ENCODE results near the gene ATXN7L1. TPM values are rescaled to one million over a fixed set of nuclear protein-coding genes. Genes with fewer than 3 reads are reported as not detected.

ATXN7L1 gene
- total and polyA plus RNA-seq, 2 experiments from 2014 or later = 6.4 to 8.6 TPM

DNA sequence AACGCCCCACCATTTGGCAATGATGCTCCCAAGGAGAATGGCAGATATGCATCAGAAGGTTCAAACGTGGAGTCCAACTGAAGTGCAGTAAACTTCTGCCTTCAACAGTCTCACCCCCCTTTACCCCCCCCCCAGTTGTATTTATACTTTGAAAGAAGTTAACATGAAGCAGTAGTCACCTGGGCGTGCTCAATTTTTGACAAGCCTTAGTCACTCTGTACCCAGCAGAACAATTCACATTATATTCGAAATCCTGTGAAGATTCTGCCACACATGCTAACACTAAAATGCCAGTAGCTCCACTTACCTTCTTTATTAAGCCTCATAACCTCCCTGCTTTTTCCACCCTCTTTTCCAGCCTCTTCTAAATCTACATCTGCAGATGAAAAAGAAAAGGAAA lies 894 bp downstream of the ATXN7L1 start:
- no peaks in the 10 kb centered on the region for H3K9me3 ChIP-seq (ENCODE audit: low read depth)
- H3K4me3 ChIP-seq = peak overlapping the region; percentile 71
- H3K4me1 ChIP-seq (ENCODE audit: low read depth) = peaks cover 13% of the 10 kb centered on the region
- DNase-seq (ENCODE audit: low read depth in 1 of 2, low spot score in 1 of 2) = no peak
- TF ChIP-seq CTCF (IDR thresholded peaks at IDR 0.05; ENCODE audit: low read depth, low read length) = no peak
- H3K27me3 ChIP-seq = no peaks in the 10 kb centered on the region
- no peak overlapping the region for H3K27ac ChIP-seq
- H3K36me3 ChIP-seq = no peaks in the 10 kb centered on the region

- Histone ChIP-seq H3K36me3 (no peaks in the 10 kb centered on the region), H3K4me1 (ENCODE audit: low read depth) (peaks cover 9% of the 10 kb centered on the region), H3K27ac (no peak overlapping the region), H3K4me3 (no peak overlapping the region), H3K27me3 (no peaks in the 10 kb centered on the region), H3K9me3 (ENCODE audit: low read depth) (no peaks in the 10 kb centered on the region)
- DNase-seq (ENCODE audit: low read depth in 1 of 2, low spot score in 1 of 2) = no peak
- TF ChIP-seq CTCF (IDR thresholded peaks at IDR 0.05; ENCODE audit: low read depth, low read length) = no peak
Measured at GRCh38 chr7:105874055-105874454, 2.3 kb downstream of the ATXN7L1 start.

DNA sequence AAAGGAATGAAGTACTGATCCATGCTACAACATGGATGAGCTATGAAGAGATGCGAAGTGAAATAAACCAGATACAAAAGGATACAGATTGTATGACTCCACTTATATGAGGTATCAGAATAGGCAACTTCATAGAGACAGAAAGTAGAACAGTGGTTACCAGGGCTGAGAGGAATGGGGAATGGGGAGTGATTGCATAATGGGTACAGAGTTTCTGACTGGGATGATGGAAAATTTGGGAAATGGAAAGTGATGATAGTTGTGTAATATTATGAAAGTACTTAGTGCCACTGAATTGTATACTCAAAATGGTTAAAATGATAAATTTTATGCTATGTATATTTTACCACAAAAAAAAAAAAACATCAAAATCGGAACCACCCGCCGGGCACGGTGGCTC lies 3.9 kb downstream of the ATXN7L1 start:
- H3K4me1 ChIP-seq (ENCODE audit: low read depth) = no peaks in the 10 kb centered on the region
- no peak for DNase-seq (ENCODE audit: low read depth in 1 of 2, low spot score in 1 of 2)
- no peak for TF ChIP-seq CTCF (IDR thresholded peaks at IDR 0.05; ENCODE audit: low read depth, low read length)
- no peaks in the 10 kb centered on the region for H3K9me3 ChIP-seq (ENCODE audit: low read depth)
- no peak overlapping the region for H3K27ac ChIP-seq
- H3K4me3 ChIP-seq = no peak overlapping the region
- H3K36me3 ChIP-seq = no peaks in the 10 kb centered on the region
- H3K27me3 ChIP-seq = no peaks in the 10 kb centered on the region

- no peak for TF ChIP-seq CTCF (IDR thresholded peaks at IDR 0.05; ENCODE audit: low read depth, low read length)
- no peaks in the 10 kb centered on the region for H3K36me3 ChIP-seq
- H3K27ac ChIP-seq = no peak overlapping the region
- no peaks in the 10 kb centered on the region for H3K27me3 ChIP-seq
- no peak overlapping the region for H3K4me3 ChIP-seq
- no peaks in the 10 kb centered on the region for H3K9me3 ChIP-seq (ENCODE audit: low read depth)
- no peak for DNase-seq (ENCODE audit: low read depth in 1 of 2, low spot score in 1 of 2)
- H3K4me1 ChIP-seq (ENCODE audit: low read depth) = no peaks in the 10 kb centered on the region
Measured at GRCh38 chr7:105871142-105871541, 5.3 kb downstream of the ATXN7L1 start.

DNA sequence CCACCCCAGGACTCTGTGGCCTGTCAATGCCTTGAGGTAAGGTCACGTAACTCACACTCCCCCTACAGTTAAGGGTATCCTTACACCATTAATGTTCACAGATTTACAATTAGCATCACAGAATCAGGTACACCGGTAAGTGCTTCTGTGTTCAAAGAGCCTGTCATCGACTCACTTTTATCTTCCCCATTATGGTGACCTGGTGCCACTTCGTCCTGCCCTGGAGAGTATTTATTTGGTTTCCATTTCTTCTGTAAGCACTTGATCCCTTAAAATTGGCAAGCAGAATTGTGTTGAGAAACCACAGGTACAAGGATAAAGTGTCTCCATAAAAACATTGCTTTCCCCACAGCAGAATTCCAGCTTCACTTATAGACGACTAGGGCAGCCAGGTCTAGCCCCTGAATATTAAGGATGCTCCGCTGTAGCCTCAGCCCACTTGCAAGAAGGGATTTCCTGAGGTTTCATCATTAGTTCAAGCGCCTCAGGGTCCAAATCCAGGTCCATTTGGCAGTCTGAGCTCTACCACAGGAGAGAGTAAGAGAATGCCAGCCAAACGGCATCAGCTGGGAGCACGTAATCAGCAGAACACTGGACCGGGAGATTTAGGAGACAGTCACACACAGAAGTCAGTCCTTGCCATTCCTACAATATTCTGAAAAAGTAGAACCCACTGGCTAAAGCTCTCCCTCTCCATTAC lies 10.1 kb downstream of the ATXN7L1 start:
- no peak for TF ChIP-seq CTCF (IDR thresholded peaks at IDR 0.05; ENCODE audit: low read depth, low read length)
- Histone ChIP-seq H3K36me3 (no peaks in the 10 kb centered on the region), H3K9me3 (ENCODE audit: low read depth) (no peaks in the 10 kb centered on the region), H3K27ac (no peak overlapping the region), H3K4me3 (no peak overlapping the region), H3K4me1 (ENCODE audit: low read depth) (peaks cover 4% of the 10 kb centered on the region), H3K27me3 (no peaks in the 10 kb centered on the region)
- DNase-seq (ENCODE audit: low read depth in 1 of 2, low spot score in 1 of 2) = no peak
